ENCODE data around the gene ZBTB24.
"Not testable (repeated sequence)": the region's sequence is repeated elsewhere in the genome, so short reads cannot be mapped to it uniquely, and the experiment has no call there.

Gene ZBTB24

DNA sequence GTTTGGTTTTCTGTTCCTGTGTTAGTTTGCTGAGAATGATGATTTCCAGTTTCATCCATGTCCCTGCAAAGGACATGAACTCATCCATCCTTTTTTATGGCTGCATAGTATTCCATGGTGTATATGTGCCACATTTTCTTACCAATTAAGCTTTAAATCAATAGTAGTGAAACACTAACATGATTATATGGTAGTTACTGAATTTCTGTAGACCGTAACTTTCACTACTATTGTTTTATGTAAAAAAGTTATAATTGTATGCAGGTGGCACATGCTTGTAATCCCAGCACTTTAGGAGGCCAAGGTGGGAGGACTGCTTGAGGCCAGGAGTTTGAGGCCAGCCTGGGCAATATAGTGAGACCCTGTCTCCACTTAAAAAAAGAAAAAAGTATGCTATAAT is 21.8 kb downstream of the ZBTB24 start:
- H3K4me3 ChIP-seq (ENCODE audit: low read length); H3K36me3 ChIP-seq (ENCODE audit: control insufficient read depth, insufficient read depth, low read length); H3K9me3 ChIP-seq (ENCODE audit: control insufficient read depth, low read length); H3K27me3 ChIP-seq (ENCODE audit: control insufficient read depth, insufficient read depth, low read length); H3K9ac ChIP-seq (ENCODE audit: low read length): not testable (repeated sequence)
- H3K4me1 ChIP-seq (ENCODE audit: control insufficient read depth, insufficient read depth, low read length): peaks cover 38% of the 10 kb centered on the region

DNA sequence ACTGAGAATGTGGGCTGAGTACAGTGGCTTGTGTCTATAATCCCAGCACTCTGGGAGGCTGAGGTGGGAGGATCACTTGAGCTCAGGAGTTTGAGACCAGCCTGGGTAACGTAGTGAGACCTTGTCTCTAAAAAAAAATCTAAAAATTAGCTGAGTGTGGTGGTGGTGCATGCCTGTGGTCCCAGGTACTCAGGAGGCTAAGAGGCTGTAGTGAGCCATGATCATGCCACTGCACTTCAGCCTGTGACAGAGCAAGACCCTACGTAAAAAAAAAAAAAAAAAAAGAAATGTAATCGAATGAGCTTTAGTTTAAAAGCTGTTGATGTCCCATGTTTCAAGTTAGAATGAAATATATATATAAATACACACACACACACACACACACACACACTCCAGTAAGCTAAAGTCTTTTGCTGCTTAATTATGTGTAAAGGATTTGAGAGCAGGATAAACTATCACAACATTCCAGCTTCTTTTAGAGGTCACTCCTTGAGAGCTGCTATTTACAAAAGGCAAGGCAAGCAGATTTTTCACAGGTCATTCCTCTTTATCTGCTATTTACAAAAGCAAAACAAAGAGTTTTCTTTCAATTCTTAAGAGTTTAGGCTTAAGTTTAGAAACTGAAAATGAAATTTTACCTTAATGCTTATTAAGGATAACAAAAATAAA is 22.7 kb downstream of the ZBTB24 start:
- Histone ChIP-seq H3K36me3 (ENCODE audit: control insufficient read depth, insufficient read depth, low read length) (peaks cover 3% of the 10 kb centered on the region), H3K4me1 (ENCODE audit: control insufficient read depth, insufficient read depth, low read length) (peaks cover 33% of the 10 kb centered on the region)

DNA sequence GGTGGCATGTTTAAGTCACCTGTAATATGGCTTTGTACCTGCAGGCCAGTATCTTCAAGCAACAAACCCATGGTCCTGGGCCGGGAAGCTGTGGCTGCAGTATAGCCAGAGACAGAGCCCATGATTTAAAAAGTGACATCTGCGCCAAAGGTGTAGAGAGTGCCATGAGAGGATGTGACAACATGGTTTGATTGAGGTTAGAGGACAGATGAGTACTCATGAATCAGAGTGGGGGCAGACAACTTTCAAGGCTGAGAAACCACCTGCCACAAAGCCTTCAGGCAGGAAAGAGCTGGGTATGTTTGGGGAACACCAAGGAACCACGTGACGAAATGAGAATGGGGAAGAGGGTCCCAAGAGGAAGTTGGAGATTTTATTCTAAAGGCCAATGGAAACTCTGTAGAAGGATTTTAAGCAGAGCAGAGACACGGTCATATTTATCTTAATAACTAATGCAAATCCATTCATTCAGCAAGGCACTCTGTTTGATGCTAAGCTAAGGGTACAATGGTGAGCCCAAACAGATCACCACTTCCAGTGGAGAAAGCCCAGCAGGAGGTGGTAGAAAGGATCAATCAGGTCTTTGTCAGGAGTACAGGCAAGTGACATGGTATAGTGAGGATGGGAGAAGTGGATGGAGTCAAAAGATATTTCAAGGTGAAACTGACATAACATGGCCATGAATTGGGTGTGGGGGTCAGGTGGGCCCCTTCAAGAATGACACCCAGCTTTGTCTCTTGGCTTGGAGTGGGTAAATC is 24.1 kb downstream of the ZBTB24 start:
- peaks cover 41% of the 10 kb centered on the region for H3K4me1 ChIP-seq (ENCODE audit: control insufficient read depth, insufficient read depth, low read length)
- H3K9me3 ChIP-seq (ENCODE audit: control insufficient read depth, low read length): no peaks in the 10 kb centered on the region
- no peaks in the 10 kb centered on the region for H3K27me3 ChIP-seq (ENCODE audit: control insufficient read depth, insufficient read depth, low read length)
- no peak overlapping the region for H3K9ac ChIP-seq (ENCODE audit: low read length)
- H3K4me3 ChIP-seq (ENCODE audit: low read length): no peak overlapping the region
- H3K36me3 ChIP-seq (ENCODE audit: control insufficient read depth, insufficient read depth, low read length): no peaks in the 10 kb centered on the region

More for the DNA sequence above, 22.7 kb downstream of the ZBTB24 start:
- Histone ChIP-seq H3K9ac (ENCODE audit: low read length) (no peak overlapping the region), H3K9me3 (ENCODE audit: control insufficient read depth, low read length) (no peaks in the 10 kb centered on the region), H3K4me3 (ENCODE audit: low read length) (no peak overlapping the region), H3K27me3 (ENCODE audit: control insufficient read depth, insufficient read depth, low read length) (no peaks in the 10 kb centered on the region)

GRCh38 chr6:109457562-109457996 is 25.4 kb downstream of the ZBTB24 start:
- H3K4me1 ChIP-seq (ENCODE audit: control insufficient read depth, insufficient read depth, low read length): peaks cover 47% of the 10 kb centered on the region
- no peak overlapping the region for H3K4me3 ChIP-seq (ENCODE audit: low read length)
- H3K9me3 ChIP-seq (ENCODE audit: control insufficient read depth, low read length): no peaks in the 10 kb centered on the region
- no peaks in the 10 kb centered on the region for H3K27me3 ChIP-seq (ENCODE audit: control insufficient read depth, insufficient read depth, low read length)
- H3K36me3 ChIP-seq (ENCODE audit: control insufficient read depth, insufficient read depth, low read length): no peaks in the 10 kb centered on the region
- H3K9ac ChIP-seq (ENCODE audit: low read length): no peak overlapping the region

DNA sequence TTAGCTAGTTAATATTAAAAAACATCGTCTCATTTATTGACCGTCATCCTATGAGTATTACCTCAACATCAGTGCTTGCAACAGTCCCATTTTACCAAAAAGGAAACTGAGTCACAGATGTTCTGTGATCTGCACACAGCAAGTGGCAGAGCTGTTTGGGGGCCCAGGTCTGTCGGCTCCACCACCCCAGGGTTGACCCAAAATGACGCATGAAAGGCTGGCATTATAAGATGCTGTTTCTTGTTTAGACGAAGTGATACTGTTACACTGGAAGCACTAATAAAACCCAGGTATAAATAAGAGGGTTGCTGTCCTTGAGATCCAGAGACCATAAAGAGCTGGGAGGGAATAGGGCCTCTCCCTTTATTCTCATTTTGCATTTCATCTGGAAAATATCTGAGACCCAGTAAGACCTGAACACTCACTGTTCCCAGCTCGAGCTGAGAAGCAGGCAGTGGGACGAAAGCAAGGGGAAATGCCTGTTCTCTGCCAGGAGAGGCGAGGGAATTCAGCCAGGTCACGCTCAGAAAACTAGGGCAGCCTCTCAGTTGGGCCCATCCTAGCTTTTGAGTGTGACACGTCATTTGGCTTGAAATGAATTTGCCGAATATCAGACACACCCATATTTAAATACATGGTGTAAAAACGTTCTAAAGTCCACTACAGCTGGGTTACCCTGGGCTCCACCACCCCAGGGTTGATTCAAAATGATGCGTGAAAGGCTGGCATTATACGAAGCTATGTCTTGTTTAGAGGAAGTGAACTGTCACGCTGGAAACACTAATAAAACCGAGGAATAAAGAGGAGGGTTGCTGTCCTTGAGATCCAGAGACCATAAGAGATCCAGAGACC is 26.1 kb downstream of the ZBTB24 start:
- H3K27me3 ChIP-seq (ENCODE audit: control insufficient read depth, insufficient read depth, low read length): no peaks in the 10 kb centered on the region
- no peaks in the 10 kb centered on the region for H3K9me3 ChIP-seq (ENCODE audit: control insufficient read depth, low read length)
- H3K9ac ChIP-seq (ENCODE audit: low read length): peak overlapping the region; percentile 72
- peaks cover 47% of the 10 kb centered on the region for H3K4me1 ChIP-seq (ENCODE audit: control insufficient read depth, insufficient read depth, low read length)
- H3K4me3 ChIP-seq (ENCODE audit: low read length): peak overlapping the region; percentile 58
- peaks cover 4% of the 10 kb centered on the region for H3K36me3 ChIP-seq (ENCODE audit: control insufficient read depth, insufficient read depth, low read length)

- H3K4me1 ChIP-seq (ENCODE audit: control insufficient read depth, insufficient read depth, low read length): peaks cover 47% of the 10 kb centered on the region
- H3K9ac ChIP-seq (ENCODE audit: low read length): peak overlapping the region; percentile 72
- no peaks in the 10 kb centered on the region for H3K9me3 ChIP-seq (ENCODE audit: control insufficient read depth, low read length)
- H3K4me3 ChIP-seq (ENCODE audit: low read length): peak overlapping the region; percentile 58
- H3K27me3 ChIP-seq (ENCODE audit: control insufficient read depth, insufficient read depth, low read length): no peaks in the 10 kb centered on the region
- H3K36me3 ChIP-seq (ENCODE audit: control insufficient read depth, insufficient read depth, low read length): peaks cover 4% of the 10 kb centered on the region
Measured at GRCh38 chr6:109456111-109456583, 26.9 kb downstream of the ZBTB24 start.

GRCh38 chr6:109455437-109456110 is 27.4 kb downstream of the ZBTB24 start, which contains the start of gene MICAL1:
Gene MICAL1 (minus strand): TSS chr6:109455772. CDS start chr6:109454196, 1,576 bp downstream.
- Histone ChIP-seq H3K9ac (ENCODE audit: low read length) (peak within 1 kb of the TSS; percentile 77), H3K4me1 (ENCODE audit: control insufficient read depth, insufficient read depth, low read length) (peaks cover 47% of the 10 kb centered on the region), H3K4me3 (ENCODE audit: low read length) (peak within 1 kb of the TSS; percentile 58), H3K9me3 (ENCODE audit: control insufficient read depth, low read length) (no peaks in the 10 kb centered on the region), H3K27me3 (ENCODE audit: control insufficient read depth, insufficient read depth, low read length) (no peaks in the 10 kb centered on the region), H3K36me3 (ENCODE audit: control insufficient read depth, insufficient read depth, low read length) (peaks cover 4% of the 10 kb centered on the region)

- H3K4me1 ChIP-seq (ENCODE audit: control insufficient read depth, insufficient read depth, low read length): peaks cover 44% of the 10 kb centered on the region
- H3K4me3 ChIP-seq (ENCODE audit: low read length): peak overlapping the region; percentile 57
- H3K9me3 ChIP-seq (ENCODE audit: control insufficient read depth, low read length): no peaks in the 10 kb centered on the region
- H3K27me3 ChIP-seq (ENCODE audit: control insufficient read depth, insufficient read depth, low read length): no peaks in the 10 kb centered on the region
- H3K9ac ChIP-seq (ENCODE audit: low read length): peak overlapping the region; percentile 77
- H3K36me3 ChIP-seq (ENCODE audit: control insufficient read depth, insufficient read depth, low read length): peaks cover 4% of the 10 kb centered on the region
Measured at GRCh38 chr6:109454496-109455436, 28.3 kb downstream of the ZBTB24 start.

DNA sequence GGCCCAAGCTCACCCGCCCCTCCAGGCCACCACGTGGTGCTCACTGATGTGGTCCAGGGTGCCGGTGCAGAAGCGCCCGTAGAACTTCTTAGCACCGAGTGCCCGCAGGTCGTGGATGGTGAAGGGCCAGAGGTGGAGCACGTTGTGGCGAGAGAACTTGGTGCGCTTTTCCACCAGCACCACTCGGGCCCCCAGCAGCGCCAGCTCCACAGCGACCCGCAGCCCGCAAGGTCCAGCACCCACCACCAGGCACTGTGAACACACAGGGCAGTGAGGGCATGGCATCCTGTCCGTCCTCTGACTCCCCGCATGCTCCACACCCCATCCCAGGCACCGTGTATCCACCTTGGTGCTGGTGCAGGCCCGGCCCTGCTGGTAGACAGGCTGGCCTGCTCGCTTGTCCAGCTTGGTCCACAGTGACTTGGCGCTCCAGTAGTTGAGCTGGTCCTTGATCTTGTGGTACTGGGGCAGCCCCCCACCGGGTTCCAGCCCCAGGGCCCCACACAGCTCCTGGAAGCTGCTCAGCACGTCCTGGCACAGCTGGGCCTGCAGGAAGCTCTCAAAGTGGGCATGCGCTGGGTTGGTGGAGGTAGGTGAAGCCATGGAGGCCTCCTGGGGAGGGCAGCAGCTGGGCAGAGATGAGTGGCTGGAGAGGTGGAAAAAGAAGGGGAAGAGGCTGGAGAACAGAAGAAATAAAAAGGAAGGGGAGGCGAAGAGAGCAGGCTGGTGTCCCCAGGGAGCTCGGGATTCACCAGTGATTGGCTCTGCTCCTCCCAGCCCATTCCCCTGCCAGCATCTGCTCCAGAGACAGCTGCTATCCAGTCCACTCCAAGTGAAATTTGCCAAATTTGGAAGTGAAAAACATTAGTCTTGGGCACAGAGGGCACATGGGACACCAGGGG is 29.2 kb downstream of the ZBTB24 start:
- Histone ChIP-seq H3K27me3 (ENCODE audit: control insufficient read depth, insufficient read depth, low read length) (no peaks in the 10 kb centered on the region), H3K4me3 (ENCODE audit: low read length) (no peak overlapping the region), H3K36me3 (ENCODE audit: control insufficient read depth, insufficient read depth, low read length) (peaks cover 4% of the 10 kb centered on the region), H3K4me1 (ENCODE audit: control insufficient read depth, insufficient read depth, low read length) (peaks cover 38% of the 10 kb centered on the region), H3K9me3 (ENCODE audit: control insufficient read depth, low read length) (no peaks in the 10 kb centered on the region), H3K9ac (ENCODE audit: low read length) (peak overlapping the region; percentile 22)

DNA sequence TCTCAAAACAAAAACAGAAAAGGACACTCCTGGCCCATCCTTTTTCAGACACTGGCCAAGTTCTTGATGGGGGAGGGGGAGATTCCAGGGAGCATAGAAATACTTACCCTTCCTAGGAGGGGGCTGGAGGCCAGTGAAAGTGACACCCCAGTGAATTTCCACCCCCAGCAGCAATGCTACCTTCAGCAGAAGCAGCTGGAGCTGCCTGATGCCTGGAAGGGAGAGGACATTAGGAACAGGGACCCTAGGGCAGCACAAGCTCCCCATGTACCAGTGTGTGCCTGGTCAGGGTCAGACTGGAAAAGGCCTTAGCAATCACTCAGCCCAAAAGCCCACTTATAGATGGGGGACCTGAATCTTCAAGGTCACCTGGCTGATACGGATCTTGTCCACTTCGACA is 29.9 kb downstream of the ZBTB24 start:
- Histone ChIP-seq H3K9me3 (ENCODE audit: control insufficient read depth, low read length) (no peaks in the 10 kb centered on the region), H3K27me3 (ENCODE audit: control insufficient read depth, insufficient read depth, low read length) (no peaks in the 10 kb centered on the region), H3K4me3 (ENCODE audit: low read length) (no peak overlapping the region), H3K4me1 (ENCODE audit: control insufficient read depth, insufficient read depth, low read length) (peaks cover 35% of the 10 kb centered on the region), H3K9ac (ENCODE audit: low read length) (no peak overlapping the region), H3K36me3 (ENCODE audit: control insufficient read depth, insufficient read depth, low read length) (peaks cover 4% of the 10 kb centered on the region)
